ENCODE data around the gene ACSF3. TPM values are rescaled to one million over a fixed set of nuclear protein-coding genes. Genes with fewer than 3 reads are reported as not detected.

The ACSF3 gene
- total and polyA plus RNA-seq, 2 experiments from 2014 or later = 27.6 to 32.2 TPM

- Histone ChIP-seq H3K4me3 (no peak overlapping the region), H3K9me3 (ENCODE audit: low read depth) (no peaks in the 10 kb centered on the region), H3K27ac (no peak overlapping the region), H3K27me3 (no peaks in the 10 kb centered on the region), H3K4me1 (ENCODE audit: low read depth) (no peaks in the 10 kb centered on the region), H3K36me3 (peaks cover 8% of the 10 kb centered on the region)
- no peak for DNase-seq (ENCODE audit: low read depth in 1 of 2, low spot score in 1 of 2)
- no peak for TF ChIP-seq CTCF (IDR thresholded peaks at IDR 0.05; ENCODE audit: low read depth, low read length)
Measured at GRCh38 chr16:89119661-89120141, 26.0 kb downstream of the ACSF3 start.

- Histone ChIP-seq H3K27ac (no peak overlapping the region), H3K4me3 (no peak overlapping the region), H3K27me3 (no peaks in the 10 kb centered on the region), H3K4me1 (ENCODE audit: low read depth) (no peaks in the 10 kb centered on the region), H3K36me3 (peaks cover 8% of the 10 kb centered on the region), H3K9me3 (ENCODE audit: low read depth) (no peaks in the 10 kb centered on the region)
- no peak for DNase-seq (ENCODE audit: low read depth in 1 of 2, low spot score in 1 of 2)
- TF ChIP-seq CTCF (IDR thresholded peaks at IDR 0.05; ENCODE audit: low read depth, low read length) = no peak
Measured at GRCh38 chr16:89120281-89120680, 26.6 kb downstream of the ACSF3 start.

- Histone ChIP-seq H3K4me3 (no peak overlapping the region), H3K36me3 (peaks cover 10% of the 10 kb centered on the region), H3K4me1 (ENCODE audit: low read depth) (no peaks in the 10 kb centered on the region), H3K27ac (no peak overlapping the region), H3K9me3 (ENCODE audit: low read depth) (no peaks in the 10 kb centered on the region), H3K27me3 (no peaks in the 10 kb centered on the region)
- no peak for DNase-seq (ENCODE audit: low read depth in 1 of 2, low spot score in 1 of 2)
- TF ChIP-seq CTCF (IDR thresholded peaks at IDR 0.05; ENCODE audit: low read depth, low read length) = no peak
Measured at GRCh38 chr16:89120921-89121351, 27.3 kb downstream of the ACSF3 start.

DNA sequence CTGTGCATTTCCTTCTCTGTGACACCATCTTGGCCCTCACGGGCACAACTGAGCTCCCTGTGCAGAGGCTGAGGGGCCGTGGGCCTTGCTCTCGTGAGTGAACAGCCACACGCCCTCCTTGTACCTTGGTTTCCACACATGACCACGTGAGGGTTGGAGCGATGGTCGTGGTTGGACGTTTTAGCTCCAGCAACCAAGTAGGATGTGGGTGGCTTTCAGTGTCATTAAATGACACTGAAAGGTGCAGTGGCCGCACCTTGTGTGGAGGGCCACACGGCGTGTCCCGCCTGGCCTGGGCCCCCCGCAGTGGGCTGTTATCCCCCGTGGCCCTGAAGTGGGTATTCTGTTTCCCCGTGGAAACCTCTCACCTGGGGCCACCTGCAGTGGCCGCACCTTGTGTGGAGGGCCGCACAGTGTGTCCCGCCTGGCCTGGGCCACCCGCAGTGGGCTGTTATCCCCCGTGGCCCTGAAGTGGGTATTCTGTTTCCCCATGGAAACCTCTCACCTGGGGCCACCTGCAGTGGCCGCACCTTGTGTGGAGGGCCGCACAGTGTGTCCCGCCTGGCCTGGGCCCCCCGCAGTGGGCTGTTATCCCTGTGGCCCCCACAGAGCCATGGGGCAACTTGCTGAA is 28.2 kb downstream of the ACSF3 start:
- Histone ChIP-seq H3K4me1 (ENCODE audit: low read depth) (no peaks in the 10 kb centered on the region), H3K4me3 (no peak overlapping the region), H3K36me3 (peaks cover 10% of the 10 kb centered on the region), H3K27me3 (no peaks in the 10 kb centered on the region), H3K27ac (no peak overlapping the region), H3K9me3 (ENCODE audit: low read depth) (no peaks in the 10 kb centered on the region)
- no peak for DNase-seq (ENCODE audit: low read depth in 1 of 2, low spot score in 1 of 2)
- TF ChIP-seq CTCF (IDR thresholded peaks at IDR 0.05; ENCODE audit: low read depth, low read length) = no peak

DNA sequence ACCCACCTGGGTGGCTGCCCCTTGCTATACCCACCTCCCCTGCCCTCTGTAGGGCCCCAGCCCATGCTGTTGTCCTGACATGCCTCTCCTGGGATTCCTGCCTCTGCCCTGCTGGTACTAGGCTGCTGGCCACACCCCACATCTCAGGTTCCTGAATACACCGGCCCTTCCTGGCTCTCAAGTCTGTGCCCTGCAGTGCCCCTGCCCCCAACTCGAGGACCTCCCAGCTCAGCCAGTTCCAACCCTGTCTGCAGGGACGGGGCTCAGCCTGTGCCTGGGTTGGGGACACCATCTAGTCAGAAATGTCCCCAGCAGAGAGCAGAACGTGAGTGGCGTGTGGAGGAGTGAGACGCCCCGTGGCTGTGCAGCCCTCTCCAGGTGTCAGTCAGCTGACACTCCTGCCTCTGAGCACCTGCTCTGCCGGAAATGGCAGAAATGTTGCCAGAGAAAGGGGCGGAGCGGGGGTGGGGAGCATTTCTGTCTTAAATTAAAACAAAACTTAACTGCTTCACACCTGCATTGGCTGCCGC is 28.7 kb downstream of the ACSF3 start:
- no peak overlapping the region for H3K4me3 ChIP-seq
- no peak for DNase-seq (ENCODE audit: low read depth in 1 of 2, low spot score in 1 of 2)
- no peak for TF ChIP-seq CTCF (IDR thresholded peaks at IDR 0.05; ENCODE audit: low read depth, low read length)
- H3K36me3 ChIP-seq = peaks cover 10% of the 10 kb centered on the region
- no peaks in the 10 kb centered on the region for H3K9me3 ChIP-seq (ENCODE audit: low read depth)
- no peaks in the 10 kb centered on the region for H3K4me1 ChIP-seq (ENCODE audit: low read depth)
- no peak overlapping the region for H3K27ac ChIP-seq
- no peaks in the 10 kb centered on the region for H3K27me3 ChIP-seq
